CD4-positive, alpha-beta T cell treated with Interleukin-4 for 1 hour (primary cell): ENCODE results near the gene TTC7B.

Experiments used
- DNase-seq, 2 donors: peaks; one replicate each; pipeline ENCODE4 v3.0.0-alpha.2; 2020 to 2022

TTC7B gene

DNA sequence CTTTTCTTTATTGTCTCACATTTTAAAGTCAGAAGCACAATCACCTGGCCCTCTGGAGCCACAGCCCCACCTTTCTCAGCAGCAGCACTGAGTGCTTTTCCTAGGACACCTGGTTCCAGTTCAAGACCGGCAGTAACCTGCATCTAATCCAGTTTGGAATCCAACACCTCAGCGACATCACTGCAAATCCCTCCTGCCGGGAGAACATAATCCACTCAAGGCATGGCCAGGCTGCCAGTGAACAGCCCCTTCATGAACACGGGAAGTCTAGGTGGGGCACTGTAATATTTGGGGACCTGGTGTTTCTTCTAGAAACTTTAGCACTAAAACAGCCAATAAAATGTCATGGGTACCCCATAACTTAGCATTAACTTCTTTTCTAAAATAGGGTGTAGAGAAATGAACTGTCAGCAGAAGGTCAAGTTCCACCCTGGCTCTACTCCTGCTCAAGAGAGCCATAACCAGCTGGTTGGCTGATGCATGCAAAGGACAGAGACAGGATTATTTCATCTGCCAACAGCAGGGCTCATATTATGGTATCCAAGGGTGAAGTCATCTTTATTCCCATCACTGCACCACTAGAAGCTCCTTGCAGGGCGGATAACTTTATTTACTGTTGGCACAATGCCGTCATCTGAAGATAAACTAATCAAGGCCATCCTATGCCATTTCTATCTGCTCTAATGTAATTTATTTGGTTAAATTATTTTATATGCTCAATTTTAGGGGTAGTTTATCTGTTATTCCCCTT is 76.7 kb downstream of the TTC7B start:
- no peak for DNase-seq

DNA sequence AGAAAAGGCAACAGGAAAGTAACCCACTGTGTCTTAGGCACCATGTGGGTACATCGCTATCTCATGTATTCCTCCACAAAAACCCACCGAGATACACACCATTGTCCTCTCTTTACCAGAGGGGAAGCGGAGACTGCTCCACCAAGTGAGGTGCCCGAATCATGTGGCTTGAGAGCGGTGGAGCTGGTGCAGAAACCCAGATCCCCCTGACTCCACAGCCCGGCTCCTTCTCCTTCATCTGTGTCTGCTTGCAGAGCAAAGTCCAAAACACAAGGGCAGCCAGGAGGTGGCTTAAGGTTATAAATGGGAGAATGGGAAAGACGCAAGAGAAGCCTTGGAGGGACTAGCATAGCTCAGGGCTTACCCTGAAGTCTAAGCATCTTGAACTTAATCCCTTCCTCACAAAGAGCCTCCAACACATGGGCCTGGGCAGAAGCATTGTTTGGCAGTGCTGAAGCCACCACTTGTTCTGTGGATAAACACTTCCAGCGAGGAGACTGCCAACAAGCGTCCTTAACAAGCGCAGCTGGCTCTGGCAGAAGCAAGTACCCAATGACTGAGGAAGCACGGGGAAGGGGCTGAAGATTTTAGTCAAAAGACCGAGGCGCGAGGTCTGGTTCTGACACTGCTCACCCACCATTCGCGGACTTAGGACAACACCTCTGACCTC is 83.0 kb downstream of the TTC7B start:
- DNase-seq: no peak

DNA sequence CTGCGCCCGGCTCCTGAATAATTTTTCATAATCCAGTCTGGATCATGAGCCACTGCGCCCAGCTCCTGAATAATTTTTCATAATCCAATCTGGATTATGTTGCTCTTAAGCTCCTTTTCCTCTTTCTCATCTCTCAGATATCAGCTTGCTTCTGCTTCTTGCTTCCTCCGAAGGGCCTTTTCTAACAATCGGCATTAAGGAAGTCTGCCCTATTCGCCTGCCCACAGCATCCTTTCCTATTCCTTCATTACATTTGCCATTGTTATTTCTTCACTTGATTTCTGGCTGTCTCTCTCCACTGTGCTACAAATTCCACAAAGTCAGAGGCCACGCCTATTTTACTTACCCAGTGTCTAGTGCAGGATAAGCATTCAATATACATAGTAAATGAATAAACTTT is 83.5 kb downstream of the TTC7B start:
- no peak for DNase-seq

DNA sequence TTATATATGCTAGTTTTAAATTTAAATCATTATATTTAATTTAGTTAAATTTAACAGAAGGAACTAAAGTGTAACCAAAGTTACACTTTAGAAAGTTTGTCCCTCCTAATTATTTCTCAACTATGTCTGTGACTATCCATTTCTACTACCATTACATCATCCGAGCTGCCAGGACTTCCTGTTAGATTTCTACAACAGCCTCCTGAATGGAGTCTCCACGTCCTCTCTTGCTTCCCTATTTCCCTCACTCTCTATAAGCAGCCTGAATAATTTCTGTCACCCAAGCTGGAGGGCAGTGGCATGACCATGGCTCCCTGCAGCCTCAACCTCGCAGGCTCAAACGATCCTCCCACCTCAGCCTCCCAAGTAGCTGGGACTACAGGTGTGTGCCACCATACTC is 84.1 kb downstream of the TTC7B start:
- DNase-seq: peak in 1 of 2 donors; percentile 4

DNA sequence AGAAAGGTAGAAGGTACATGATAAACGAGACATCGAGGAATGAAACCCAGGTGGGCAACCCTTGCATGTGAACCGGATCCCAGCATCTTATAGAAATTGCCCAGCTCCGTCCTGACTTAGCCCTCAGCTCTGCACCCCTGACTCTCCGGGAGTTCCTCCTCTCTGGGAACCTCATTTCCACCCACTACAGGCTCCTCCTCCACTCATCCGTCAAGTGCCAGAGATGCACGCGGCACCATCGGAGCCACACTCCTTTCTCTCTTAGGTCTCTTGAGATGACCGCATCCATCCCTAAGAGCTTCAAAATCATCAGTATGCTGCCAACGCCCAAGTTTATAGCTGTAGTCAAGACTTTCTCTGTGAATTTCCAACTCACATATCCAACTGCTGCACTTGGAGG is 84.7 kb downstream of the TTC7B start:
- DNase-seq: no peak

DNA sequence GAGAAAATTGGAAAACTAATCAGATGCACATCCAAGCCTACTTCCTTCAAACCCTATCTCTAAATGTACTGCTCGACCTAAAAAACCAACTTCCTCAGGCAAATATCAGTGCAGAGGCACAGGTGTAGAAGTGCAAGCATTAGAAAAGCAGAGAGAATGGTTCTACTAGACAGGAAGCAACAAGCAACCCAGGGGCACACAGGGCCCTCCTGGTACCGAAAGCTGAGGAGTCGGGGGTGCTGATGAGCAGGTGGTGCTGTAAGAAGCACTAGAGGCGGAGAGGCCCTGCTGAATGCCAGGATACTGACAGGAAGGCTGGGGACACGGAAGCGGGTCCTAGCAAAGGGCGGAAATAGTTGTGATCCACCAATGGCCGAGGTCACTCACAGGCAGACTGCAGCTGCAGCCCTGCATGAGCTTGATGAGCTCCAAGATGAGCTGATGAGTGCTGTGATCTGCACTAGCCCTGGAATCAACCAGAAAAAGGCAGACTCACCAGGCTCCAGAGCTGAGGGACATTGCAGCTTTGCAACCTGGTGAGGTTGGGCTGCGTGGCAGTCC is 85.9 kb downstream of the TTC7B start:
- no peak for DNase-seq

DNA sequence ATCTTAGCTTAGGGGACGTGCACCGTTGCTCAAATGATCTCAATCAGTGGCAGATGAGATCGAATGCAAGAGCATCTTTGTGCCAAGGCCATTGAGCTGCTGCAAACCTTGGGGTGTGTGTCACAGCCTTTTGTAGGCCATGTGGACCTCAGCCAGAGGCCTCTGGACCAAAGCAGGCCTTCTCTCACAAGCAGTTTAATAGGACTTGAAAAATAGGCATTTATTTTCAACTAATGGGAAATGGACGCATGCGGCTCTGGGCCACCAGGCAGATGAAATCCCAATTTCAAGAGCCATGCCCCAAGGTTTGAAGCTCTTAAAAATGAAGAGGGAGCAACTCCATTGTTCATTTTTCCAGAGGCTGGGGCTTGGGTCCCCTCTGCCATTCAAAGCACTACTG is 87.3 kb downstream of the TTC7B start:
- no peak for DNase-seq

DNA sequence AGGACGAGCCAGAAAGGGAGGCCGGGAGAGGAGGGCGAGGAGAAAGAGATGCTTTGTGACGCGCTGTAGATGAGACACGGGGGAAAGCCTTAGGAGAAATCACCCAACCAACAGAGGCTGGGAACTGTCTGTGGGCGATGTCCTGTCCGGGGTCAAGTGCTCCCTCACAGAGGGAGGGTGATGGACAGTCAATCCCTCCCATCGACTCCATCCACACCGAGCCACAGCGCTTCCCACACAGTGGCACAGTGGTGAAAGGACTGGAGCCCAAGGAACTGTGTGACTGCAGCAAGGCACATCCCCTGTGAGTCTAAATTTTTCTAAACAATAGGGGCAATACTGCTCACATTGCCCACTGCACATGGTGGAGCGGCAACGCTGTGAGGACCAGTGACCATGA is 89.1 kb downstream of the TTC7B start:
- DNase-seq: no peak

DNA sequence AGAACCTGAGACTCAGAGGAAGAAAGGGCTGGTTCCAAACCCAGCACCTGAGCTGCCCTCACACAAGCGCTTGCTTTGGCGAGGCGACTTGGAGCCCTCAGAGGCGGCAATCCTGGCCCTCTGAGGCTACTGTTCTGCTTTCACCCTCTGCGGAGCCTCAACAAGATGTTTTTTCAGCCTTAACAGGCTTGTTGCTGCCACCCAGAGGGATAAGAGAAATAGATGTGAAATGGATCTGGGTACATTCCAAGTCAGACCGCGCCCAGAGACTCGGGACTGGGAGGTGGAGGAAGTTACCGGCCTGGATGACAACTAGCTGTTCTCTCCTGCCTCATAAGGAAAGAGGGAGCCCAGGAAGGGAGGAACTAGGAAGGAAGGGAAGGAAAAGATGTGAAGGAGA is 89.6 kb downstream of the TTC7B start:
- DNase-seq: no peak

DNA sequence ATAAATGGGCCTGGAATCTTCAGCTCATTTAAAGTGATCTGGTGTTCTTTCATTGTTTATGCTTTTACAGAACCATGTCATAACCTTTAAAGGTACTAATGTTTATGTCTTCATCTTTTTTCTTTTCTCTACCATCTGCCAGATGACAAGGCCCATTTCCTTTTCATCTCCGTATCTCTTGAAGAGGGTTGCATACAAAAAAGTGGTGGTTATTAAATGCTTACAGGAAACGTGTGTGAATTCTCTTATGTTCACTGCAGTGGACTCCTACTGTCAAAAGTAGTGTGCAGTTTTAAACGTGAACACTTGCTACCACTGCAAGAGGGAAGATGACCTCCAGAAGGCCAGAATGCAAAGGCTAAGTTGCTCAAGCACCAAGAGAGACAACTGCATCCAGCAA is 91.4 kb downstream of the TTC7B start:
- DNase-seq: no peak

DNA sequence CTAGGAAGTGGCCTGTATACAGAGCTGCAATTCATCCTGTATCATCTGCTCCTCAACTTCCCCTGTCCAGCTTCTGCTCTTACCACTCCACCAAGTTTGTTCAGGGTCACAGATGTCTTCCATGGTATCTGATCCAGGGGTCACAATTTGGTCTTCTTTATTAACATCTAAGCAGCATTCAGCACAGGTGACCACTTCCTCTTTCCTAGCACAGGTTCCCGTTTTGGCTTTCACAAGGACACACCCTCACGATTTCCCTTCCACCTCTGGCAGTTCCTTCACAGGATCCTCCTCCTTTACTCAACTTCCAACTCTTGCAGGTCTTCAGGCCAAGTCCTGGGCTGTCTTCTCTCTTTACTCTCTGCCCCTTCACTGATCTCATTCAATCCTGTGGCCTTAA is 93.6 kb downstream of the TTC7B start:
- peak in 1 of 2 donors; percentile 17 for DNase-seq

DNA sequence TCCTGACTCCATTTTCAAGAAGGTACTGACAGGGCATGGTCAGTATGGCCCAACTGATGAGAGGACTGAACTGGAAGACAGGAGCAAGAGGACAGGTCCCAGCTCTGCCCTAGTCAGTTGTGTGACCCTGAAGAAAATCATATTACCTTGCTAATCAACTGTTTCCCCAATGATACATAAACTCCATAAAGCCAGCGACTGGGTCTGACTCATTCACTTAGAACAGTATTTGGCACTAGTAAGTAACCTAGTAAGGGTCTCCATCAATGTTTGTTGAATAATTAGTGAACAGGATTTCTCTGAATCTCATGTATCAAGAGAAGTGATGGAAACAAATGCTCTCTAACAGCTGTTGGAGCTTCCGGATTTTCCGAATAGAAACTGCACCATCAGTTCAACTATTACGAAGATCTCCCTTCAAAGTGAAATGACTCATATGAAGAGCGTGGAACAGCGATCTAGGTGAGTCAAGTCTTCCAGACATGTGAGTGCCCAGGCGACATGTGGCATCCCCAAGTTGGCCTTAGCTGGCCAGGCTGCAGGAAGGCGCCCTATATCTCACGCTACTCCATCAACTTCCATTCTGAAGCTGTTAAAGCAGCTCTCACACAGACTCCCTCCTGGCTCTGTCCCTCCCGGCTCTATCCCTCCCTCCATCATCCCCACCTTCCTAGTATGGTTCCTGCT is 94.5 kb downstream of the TTC7B start:
- DNase-seq: no peak

DNA sequence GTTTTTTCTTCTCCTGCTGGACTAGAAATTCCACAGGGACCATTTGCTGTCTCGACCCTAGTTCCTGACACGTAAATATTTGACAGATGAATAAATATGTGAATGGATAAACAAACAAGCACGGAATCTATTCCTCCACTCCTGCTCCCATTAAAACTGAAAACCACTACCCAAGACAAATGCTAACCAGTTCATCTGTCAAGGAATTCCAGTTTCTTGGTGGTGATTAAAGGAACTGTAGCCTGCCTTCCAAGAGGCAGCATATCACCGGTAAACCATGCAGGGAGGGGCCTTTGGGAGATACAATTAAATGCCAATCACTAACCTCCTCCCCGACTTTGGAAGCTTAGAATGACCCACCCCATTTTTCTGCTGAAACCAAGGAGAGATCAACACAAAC is 95.4 kb downstream of the TTC7B start:
- no peak for DNase-seq

DNA sequence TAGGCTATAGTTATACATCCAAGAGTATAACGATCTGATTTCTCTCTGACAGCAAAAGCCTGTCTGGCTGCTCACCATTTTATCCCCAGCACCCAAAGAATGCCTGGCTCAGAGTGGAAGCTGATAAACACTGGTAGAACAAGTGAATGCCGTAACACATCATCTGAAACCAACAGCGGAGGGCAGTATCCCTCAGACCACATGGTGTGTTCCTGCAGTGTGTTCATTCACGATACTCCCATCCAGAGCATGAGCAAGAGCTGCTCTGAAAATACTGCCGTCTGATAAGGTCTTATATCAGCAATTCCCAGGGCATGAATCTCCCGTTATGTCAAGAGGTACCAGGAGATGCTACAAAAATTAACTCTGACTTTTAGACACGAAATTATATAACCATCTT is 95.9 kb downstream of the TTC7B start:
- DNase-seq: no peak

DNA sequence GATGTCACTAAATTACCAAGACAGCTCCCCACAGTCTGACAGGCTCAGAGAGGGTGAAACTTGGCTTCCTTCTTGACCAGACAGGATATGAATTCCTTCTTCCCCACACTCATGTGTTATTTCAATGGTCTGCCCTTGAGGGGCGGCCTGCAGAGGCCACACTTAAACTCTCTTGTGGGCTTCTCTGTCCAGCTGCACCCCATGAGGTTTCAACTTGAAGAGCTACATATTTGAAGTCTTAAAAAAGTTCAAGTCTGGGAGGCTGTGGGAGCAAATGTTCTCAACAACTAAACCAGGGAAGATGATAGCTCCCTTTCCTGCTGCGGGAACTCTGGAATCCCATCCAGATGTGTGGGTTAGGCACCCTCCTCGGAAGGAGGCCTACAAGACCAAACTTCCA is 98.3 kb downstream of the TTC7B start:
- no peak for DNase-seq

DNA sequence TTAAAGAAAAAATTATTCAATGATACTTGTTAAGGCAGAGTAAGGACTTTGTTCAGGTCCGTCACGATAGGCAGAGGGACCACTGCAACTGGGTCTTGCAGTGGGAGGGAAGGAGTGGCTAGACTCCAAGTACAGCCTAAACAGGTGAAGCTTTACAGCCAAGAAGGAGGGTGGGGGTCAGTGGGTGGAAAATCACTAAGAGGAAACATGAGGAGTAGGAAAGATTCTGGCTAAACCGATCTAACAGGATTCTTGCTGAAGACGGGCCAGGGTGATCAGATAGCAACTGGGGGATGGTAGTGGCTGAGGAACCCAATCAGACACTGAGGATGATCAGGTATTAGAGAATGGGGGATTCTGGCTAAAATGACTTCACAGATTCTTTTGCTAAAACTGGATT is 100.2 kb downstream of the TTC7B start:
- no peak for DNase-seq

DNA sequence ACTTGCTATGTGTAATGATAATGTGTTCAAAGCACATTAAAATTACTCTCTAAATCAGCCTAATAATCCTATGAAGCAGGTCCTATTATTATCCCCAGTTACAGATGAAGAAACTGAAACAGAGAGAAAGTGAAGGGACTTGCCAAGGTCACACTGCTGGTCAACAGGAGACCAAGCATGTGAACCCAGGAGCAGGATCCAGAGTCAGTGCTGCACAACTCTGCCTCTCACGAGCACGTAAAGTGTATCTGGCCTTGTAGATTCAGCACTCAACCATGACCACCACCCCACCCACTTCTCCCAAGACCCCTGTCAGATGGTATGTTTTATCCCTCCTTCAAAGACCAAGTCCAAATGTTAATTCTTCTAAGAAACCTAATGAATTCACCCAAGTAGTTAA is 100.7 kb downstream of the TTC7B start:
- no peak for DNase-seq

DNA sequence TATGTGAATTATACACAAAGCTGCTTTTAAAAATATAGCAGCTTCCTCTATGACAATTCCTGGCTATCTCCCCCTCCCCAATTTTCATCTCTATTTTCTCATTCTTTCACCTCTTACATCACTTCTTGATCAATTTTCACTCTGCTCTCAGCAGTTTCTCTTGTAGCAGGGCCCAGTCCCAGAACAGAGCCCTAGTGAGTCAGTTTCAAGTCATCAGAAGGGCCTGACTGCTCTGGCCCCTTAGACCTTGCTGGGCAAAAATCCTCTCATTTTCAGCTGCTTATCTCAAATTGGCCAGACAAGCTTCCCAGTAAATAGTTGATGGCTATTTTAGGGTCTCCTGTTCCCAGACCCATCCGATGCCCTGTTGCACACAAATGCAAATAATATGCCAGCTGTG is 101.4 kb downstream of the TTC7B start:
- DNase-seq: no peak

DNA sequence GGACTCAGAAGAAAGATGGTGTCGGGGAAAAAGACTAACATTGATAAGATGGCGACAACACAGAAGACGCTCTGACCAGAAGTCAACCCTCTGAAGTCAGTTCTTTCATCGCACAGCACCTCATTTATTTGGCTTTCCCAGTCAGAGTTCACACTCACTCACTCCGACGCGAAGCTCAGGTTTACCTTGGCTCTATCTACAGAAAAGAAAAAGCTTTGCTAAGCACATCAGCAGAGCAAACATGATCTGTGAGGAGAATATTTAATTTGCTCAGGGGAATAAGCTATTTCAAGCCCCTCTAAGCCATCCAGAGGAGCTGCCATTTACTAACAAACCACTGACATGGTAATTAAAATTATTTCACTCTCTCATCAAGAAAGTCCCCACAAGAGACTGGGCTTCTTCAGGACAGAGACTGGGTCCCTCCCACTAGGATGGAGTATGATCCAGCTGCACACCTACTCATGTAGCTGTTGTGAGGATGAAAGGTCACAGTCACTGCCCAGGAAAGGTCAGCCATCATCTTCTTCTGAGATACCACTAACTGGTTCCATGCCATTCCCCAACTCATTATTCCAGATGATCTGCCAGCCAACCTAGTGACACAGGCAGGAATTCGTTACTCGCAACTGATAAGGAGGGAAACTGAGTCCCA is 111.4 kb downstream of the TTC7B start:
- DNase-seq: no peak

DNA sequence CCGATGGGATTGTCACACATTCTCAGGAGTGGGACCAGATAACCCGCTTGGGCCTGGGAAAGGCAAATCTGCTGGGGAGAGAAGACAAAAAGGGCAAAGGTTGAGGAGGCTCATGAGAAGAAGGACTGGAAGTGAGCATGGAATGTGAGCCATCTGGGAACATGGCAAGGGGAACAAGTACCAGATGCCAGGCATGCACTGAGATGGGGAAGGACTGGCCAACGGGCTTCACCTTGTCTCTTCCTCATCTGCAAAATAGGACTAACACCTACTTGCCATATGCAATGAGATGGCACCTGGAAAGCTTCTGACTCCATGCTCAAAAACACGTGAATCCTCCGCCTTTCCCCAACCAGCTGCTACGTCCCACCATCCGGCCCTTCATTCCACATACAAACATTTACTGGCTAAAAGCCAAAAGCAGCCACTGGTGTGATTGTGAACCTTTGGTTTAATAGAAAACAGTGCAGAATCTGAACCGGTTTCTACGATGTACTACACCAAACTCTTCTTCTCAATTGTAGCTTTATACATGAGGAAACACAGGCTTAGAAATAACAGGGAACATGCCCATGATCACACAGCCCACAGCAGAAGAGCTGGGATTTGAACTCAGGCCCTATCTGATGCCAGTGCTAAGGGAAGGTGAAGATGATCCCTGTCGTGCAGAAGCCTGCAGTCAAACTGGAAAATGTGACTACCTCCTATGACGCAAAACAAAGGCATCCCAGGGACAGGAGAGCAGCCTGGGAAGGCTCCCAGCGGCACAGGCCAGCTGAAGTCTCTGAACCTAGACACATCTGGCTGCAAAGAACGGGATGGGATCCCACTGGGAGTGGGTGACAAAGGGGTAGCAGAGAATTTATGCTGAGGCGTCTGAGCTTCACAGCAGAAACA is 112.1 kb downstream of the TTC7B start:
- DNase-seq: no peak

DNA sequence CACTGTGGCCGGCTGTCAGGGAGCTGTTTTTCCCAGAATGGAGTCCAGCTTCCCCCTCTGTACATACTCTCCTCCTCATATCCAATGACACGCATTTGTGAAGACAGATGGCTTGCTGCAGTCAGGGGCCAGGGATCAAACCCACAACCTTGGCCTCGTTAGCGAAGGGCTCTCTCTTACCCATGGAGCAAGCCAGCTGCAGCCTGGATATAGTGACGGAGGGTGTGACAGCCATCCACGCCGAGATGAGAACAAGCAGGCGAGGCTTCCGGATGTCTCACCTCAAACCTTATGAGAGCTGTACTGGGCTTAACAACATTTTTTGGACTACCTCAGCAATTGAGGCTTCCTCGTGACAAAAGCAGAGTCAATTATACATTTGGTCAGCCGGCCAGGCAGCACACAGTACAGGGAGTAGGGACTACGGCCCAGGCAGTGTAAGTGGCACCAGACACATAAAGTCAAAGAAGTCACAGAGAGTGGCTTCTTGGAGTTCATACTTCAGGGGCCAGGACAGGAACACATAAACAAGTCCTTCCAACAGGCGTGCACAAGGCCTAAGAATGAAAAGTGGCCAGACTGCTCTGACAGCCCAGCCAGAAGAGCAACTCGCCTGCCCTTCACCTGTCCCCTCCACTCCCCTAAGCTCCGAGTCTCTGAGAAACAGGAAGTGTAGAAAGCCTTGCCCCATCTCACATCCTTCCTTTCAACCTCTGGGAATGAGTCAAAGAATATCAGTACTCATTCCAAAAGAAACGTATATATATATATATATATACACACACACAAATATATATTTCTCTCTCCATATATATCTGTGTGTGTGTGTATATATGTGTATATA is 115.1 kb downstream of the TTC7B start:
- DNase-seq: no peak
